HEK293 (cell line): ENCODE results near the gene EDIL3.

Source experiments
- CTCF ChIA-PET: fragments of 350-600 bp; formaldehyde crosslinking; extraction: SDS; loops from one replicate; lab custom pipeline; 2021; ENCODE audit warnings: antibody characterized with exemption; lab: Yijun Ruan, JAX
- POLR2A ChIA-PET: fragments of 300-600 bp; formaldehyde crosslinking; extraction: SDS; loops from one replicate; lab custom pipeline; 2020; ENCODE audit warnings: antibody characterized with exemption, inconsistent platforms; lab: Yijun Ruan, JAX
- H3K27ac ChIP-seq: fragments of 200-500 bp; sonication (Bioruptor generic); 2 replicates; pipeline ENCODE4 v1.5.1; 2014; ENCODE audit warnings: low read depth, low read length, control low read depth, inconsistent platforms; ENCODE audit errors: extremely low read depth
- H3K36me3 ChIP-seq, 2 experiments: fragments of 200-500 bp in 1 of 2; sonication (Bioruptor generic) in 1 of 2; 1 replicate in 1 of 2; 2 replicates in 1 of 2; pipeline ENCODE4 v1.5.1; 2014 to 2017; ENCODE audit warnings: inconsistent platforms in 2 of 2, low read length in 2 of 2; ENCODE audit not compliant: control insufficient read depth in 2 of 2, insufficient read depth in 1 of 2
- H3K4me1 ChIP-seq: fragments of 200-500 bp; sonication (Bioruptor generic); 2 replicates; pipeline ENCODE4 v1.5.1; 2014; ENCODE audit warnings: mild to moderate bottlenecking, low read length, inconsistent platforms; ENCODE audit not compliant: control insufficient read depth, insufficient read depth
- H3K4me3 ChIP-seq: 2 replicates; pipeline ENCODE4 v1.5.1; 2011; ENCODE audit warnings: low read depth, mild to moderate bottlenecking, control low read depth, low read length, moderate library complexity
- H3K9me3 ChIP-seq: fragments of 200-500 bp; sonication (Bioruptor generic); 2 replicates; pipeline ENCODE4 v1.5.1; 2014; ENCODE audit warnings: low read depth, low read length, inconsistent platforms; ENCODE audit not compliant: control insufficient read depth, insufficient read depth
- KLF8 ChIP-seq: fragments of 450-650 bp; formaldehyde crosslinking; IDR thresholded peaks from 2 replicates; pipeline ENCODE4 v1.5.1; 2016; ENCODE audit warnings: missing biosample characterization, missing genetic modification characterization
- SALL2 ChIP-seq: fragments of 450-650 bp; formaldehyde crosslinking; IDR thresholded peaks from 2 replicates; pipeline ENCODE4 v1.5.0; 2017; ENCODE audit warnings: missing biosample characterization, mild to moderate bottlenecking, missing genetic modification characterization, borderline replicate concordance
- ZBTB48 ChIP-seq: fragments of 450-650 bp; formaldehyde crosslinking; IDR thresholded peaks from 2 replicates; pipeline ENCODE4 v1.5.1; 2016; ENCODE audit warnings: missing biosample characterization, missing genetic modification characterization
- ZBTB8A ChIP-seq: fragments of 450-650 bp; formaldehyde crosslinking; IDR thresholded peaks from 2 replicates; pipeline ENCODE4 v1.5.1; 2016; ENCODE audit warnings: missing biosample characterization, missing genetic modification characterization
- ZFP37 ChIP-seq: fragments of 450-650 bp; formaldehyde crosslinking; IDR thresholded peaks from 2 replicates; pipeline ENCODE4 v1.5.1; 2016; ENCODE audit warnings: missing biosample characterization, missing genetic modification characterization
- ZNF211 ChIP-seq: fragments of 450-650 bp; formaldehyde crosslinking; IDR thresholded peaks from 2 replicates; pipeline ENCODE4 v1.5.1; 2016; ENCODE audit warnings: low read depth, missing biosample characterization, missing genetic modification characterization
- ZNF248 ChIP-seq: fragments of 450-650 bp; formaldehyde crosslinking; IDR thresholded peaks from 2 replicates; pipeline ENCODE4 v1.5.1; 2017; ENCODE audit warnings: missing biosample characterization, missing genetic modification characterization
- ZNF510 ChIP-seq: fragments of 450-650 bp; formaldehyde crosslinking; IDR thresholded peaks from 2 replicates; pipeline ENCODE4 v1.5.1; 2018; ENCODE audit warnings: mild to moderate bottlenecking, missing genetic modification characterization, missing biosample characterization; ENCODE audit not compliant: insufficient replicate concordance
- ZNF549 ChIP-seq: fragments of 450-650 bp; IDR thresholded peaks from 2 replicates; pipeline ENCODE4 v1.5.1; 2018; ENCODE audit warnings: missing biosample characterization, missing genetic modification characterization, mild to moderate bottlenecking, inconsistent platforms, moderate library complexity
- ZNF654 ChIP-seq: fragments of 450-650 bp; formaldehyde crosslinking; IDR thresholded peaks from 2 replicates; pipeline ENCODE4 v1.5.1; 2016; ENCODE audit warnings: low read depth, missing biosample characterization, missing genetic modification characterization
- ZNF664 ChIP-seq: fragments of 450-650 bp; formaldehyde crosslinking; IDR thresholded peaks from 2 replicates; pipeline ENCODE4 v1.5.1; 2016; ENCODE audit warnings: missing biosample characterization, missing genetic modification characterization
- ZNF843 ChIP-seq: fragments of 450-650 bp; formaldehyde crosslinking; IDR thresholded peaks from 2 replicates; pipeline ENCODE4 v1.5.1; 2016; ENCODE audit warnings: missing biosample characterization, missing genetic modification characterization
- TF ChIP-seq, protein P1 (sequence below): fragments of 450-650 bp; formaldehyde crosslinking; IDR thresholded peaks from 2 replicates; pipeline ENCODE4 v1.5.1; 2016; ENCODE audit warnings: missing biosample characterization, missing genetic modification characterization, low read depth
- TF ChIP-seq, protein P2 (sequence below): fragments of 450-650 bp; formaldehyde crosslinking; IDR thresholded peaks from 2 replicates; pipeline ENCODE4 v1.5.1; 2016; ENCODE audit warnings: missing biosample characterization, missing genetic modification characterization
- TF ChIP-seq, protein P3 (sequence below): fragments of 450-650 bp; formaldehyde crosslinking; IDR thresholded peaks from 2 replicates; pipeline ENCODE4 v1.5.1; 2016; ENCODE audit warnings: missing biosample characterization, missing genetic modification characterization, borderline replicate concordance
- TF ChIP-seq, protein P4 (sequence below): fragments of 450-650 bp; formaldehyde crosslinking; IDR thresholded peaks from 2 replicates; pipeline ENCODE4 v1.5.0; 2017; ENCODE audit warnings: missing biosample characterization, missing genetic modification characterization, borderline replicate concordance
- TF ChIP-seq, protein P5 (sequence below): fragments of 450-650 bp; formaldehyde crosslinking; IDR thresholded peaks from 2 replicates; pipeline ENCODE4 v1.5.1; 2017; ENCODE audit warnings: missing biosample characterization, missing genetic modification characterization

The EDIL3 gene

DNA sequence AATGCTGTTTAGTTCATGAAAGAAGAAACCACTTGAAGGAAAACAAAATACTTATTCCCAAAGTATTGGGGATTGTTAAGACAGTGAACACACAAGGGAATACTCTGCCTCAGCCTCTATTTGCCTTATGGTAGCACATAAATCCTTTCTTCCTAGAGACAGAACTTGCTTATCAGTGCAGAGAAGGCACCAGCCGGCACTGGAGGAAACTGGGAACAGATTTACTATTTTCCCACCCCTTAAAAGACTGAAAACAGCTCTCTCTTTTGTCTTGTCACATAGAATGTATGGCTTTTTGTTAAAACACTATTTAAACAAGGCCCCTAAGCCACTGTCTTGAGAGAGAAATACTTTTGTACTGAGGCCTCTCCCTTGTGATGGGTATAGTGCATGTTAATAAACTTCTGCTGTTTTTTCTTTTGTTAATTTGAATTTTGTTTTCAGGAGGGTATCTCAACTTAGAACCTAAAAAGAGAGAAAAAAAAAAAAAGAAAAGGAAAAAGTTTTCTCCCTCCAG, 40.7 kb upstream of the EDIL3 start (continued):
- TF ChIP-seq, protein P1, sequence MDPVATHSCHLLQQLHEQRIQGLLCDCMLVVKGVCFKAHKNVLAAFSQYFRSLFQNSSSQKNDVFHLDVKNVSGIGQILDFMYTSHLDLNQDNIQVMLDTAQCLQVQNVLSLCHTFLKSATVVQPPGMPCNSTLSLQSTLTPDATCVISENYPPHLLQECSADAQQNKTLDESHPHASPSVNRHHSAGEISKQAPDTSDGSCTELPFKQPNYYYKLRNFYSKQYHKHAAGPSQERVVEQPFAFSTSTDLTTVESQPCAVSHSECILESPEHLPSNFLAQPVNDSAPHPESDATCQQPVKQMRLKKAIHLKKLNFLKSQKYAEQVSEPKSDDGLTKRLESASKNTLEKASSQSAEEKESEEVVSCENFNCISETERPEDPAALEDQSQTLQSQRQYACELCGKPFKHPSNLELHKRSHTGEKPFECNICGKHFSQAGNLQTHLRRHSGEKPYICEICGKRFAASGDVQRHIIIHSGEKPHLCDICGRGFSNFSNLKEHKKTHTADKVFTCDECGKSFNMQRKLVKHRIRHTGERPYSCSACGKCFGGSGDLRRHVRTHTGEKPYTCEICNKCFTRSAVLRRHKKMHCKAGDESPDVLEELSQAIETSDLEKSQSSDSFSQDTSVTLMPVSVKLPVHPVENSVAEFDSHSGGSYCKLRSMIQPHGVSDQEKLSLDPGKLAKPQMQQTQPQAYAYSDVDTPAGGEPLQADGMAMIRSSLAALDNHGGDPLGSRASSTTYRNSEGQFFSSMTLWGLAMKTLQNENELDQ (tag by site-specific recombination), result no peak
- TF ChIP-seq ZNF654 (tag by site-specific recombination) (no peak), ZNF510 (tag by site-specific recombination) (no peak), ZNF211 (tag by site-specific recombination) (no peak), ZNF549 (tag by site-specific recombination) (no peak), ZBTB8A (tag by site-specific recombination) (no peak)
- TF ChIP-seq, protein P2, sequence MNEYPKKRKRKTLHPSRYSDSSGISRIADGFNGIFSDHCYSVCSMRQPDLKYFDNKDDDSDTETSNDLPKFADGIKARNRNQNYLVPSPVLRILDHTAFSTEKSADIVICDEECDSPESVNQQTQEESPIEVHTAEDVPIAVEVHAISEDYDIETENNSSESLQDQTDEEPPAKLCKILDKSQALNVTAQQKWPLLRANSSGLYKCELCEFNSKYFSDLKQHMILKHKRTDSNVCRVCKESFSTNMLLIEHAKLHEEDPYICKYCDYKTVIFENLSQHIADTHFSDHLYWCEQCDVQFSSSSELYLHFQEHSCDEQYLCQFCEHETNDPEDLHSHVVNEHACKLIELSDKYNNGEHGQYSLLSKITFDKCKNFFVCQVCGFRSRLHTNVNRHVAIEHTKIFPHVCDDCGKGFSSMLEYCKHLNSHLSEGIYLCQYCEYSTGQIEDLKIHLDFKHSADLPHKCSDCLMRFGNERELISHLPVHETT (tag by site-specific recombination), result no peak
- TF ChIP-seq, protein P3, sequence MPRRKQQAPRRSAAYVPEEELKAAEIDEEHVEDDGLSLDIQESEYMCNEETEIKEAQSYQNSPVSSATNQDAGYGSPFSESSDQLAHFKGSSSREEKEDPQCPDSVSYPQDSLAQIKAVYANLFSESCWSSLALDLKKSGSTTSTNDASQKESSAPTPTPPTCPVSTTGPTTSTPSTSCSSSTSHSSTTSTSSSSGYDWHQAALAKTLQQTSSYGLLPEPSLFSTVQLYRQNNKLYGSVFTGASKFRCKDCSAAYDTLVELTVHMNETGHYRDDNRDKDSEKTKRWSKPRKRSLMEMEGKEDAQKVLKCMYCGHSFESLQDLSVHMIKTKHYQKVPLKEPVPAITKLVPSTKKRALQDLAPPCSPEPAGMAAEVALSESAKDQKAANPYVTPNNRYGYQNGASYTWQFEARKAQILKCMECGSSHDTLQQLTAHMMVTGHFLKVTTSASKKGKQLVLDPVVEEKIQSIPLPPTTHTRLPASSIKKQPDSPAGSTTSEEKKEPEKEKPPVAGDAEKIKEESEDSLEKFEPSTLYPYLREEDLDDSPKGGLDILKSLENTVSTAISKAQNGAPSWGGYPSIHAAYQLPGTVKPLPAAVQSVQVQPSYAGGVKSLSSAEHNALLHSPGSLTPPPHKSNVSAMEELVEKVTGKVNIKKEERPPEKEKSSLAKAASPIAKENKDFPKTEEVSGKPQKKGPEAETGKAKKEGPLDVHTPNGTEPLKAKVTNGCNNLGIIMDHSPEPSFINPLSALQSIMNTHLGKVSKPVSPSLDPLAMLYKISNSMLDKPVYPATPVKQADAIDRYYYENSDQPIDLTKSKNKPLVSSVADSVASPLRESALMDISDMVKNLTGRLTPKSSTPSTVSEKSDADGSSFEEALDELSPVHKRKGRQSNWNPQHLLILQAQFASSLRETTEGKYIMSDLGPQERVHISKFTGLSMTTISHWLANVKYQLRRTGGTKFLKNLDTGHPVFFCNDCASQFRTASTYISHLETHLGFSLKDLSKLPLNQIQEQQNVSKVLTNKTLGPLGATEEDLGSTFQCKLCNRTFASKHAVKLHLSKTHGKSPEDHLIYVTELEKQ (tag by site-specific recombination), result no peak

DNA sequence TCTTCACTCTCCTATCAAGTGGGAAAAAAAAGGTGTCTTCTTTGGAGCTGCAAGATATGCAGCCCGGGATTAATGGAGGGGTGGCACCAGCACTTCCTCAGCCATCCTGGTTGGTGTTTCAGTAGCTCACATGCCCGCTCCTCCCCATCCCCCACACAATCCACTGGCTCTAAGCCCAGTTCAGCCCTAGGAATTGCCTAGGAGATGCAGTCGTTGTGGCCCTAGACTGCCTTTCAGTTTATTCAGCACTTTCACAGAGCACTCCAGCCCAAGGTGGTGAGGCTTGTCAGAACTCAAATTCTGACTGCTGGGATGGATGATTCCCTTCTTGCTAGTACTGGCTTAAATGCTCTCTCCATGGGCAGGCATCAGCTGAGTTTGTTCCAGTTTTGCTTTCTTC, 35.1 kb upstream of the EDIL3 start:
- CTCF ChIA-PET, result no interaction called here
- POLR2A ChIA-PET, result no interaction called here
- H3K9me3 ChIP-seq, result no peaks in the 10 kb centered on the region
- H3K36me3 ChIP-seq, result no peaks in the 10 kb centered on the region
- H3K27ac ChIP-seq, result no peak overlapping the region
- no peaks in the 10 kb centered on the region for H3K4me1 ChIP-seq
- TF ChIP-seq KLF8 (tag by site-specific recombination), result no peak
- no peak for TF ChIP-seq ZBTB48 (tag by site-specific recombination)
- no peak for TF ChIP-seq ZNF248
- TF ChIP-seq ZNF843 (tag by site-specific recombination), result no peak
- TF ChIP-seq ZNF664 (tag by site-specific recombination), result no peak
- TF ChIP-seq SALL2 (tag by site-specific recombination), result no peak
- TF ChIP-seq, protein P4, sequence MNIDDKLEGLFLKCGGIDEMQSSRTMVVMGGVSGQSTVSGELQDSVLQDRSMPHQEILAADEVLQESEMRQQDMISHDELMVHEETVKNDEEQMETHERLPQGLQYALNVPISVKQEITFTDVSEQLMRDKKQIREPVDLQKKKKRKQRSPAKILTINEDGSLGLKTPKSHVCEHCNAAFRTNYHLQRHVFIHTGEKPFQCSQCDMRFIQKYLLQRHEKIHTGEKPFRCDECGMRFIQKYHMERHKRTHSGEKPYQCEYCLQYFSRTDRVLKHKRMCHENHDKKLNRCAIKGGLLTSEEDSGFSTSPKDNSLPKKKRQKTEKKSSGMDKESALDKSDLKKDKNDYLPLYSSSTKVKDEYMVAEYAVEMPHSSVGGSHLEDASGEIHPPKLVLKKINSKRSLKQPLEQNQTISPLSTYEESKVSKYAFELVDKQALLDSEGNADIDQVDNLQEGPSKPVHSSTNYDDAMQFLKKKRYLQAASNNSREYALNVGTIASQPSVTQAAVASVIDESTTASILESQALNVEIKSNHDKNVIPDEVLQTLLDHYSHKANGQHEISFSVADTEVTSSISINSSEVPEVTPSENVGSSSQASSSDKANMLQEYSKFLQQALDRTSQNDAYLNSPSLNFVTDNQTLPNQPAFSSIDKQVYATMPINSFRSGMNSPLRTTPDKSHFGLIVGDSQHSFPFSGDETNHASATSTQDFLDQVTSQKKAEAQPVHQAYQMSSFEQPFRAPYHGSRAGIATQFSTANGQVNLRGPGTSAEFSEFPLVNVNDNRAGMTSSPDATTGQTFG, result no peak
- TF ChIP-seq ZFP37 (tag by site-specific recombination), result no peak
- TF ChIP-seq, protein P5, sequence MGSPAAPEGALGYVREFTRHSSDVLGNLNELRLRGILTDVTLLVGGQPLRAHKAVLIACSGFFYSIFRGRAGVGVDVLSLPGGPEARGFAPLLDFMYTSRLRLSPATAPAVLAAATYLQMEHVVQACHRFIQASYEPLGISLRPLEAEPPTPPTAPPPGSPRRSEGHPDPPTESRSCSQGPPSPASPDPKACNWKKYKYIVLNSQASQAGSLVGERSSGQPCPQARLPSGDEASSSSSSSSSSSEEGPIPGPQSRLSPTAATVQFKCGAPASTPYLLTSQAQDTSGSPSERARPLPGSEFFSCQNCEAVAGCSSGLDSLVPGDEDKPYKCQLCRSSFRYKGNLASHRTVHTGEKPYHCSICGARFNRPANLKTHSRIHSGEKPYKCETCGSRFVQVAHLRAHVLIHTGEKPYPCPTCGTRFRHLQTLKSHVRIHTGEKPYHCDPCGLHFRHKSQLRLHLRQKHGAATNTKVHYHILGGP (tag by site-specific recombination), result no peak
- no peak overlapping the region for H3K4me3 ChIP-seq
